NT2/D1 (cell line): ENCODE results near the gene SIDT1.

ENCODE experiments used
- DNase-seq: peaks from one replicate; pipeline ENCODE4 v3.0.0-alpha.2; 2011; ENCODE audit warnings: low read depth, low spot score
- H3K27me3 ChIP-seq: 2 replicates; pipeline ENCODE4 v1.6.0; 2011; ENCODE audit warnings: mild to moderate bottlenecking; ENCODE audit not compliant: insufficient read length, insufficient read depth
- H3K36me3 ChIP-seq: 2 replicates; pipeline ENCODE4 v1.6.1; 2011; ENCODE audit warnings: mild to moderate bottlenecking, low read length, mixed read lengths; ENCODE audit not compliant: insufficient read depth, insufficient read length
- H3K4me1 ChIP-seq: 2 replicates; pipeline ENCODE4 v1.5.1; 2011; ENCODE audit not compliant: insufficient read depth, insufficient read length
- H3K4me3 ChIP-seq: 2 replicates; pipeline ENCODE4 v1.5.1; 2011; ENCODE audit warnings: low read depth; ENCODE audit not compliant: insufficient read length
- H3K9ac ChIP-seq: 2 replicates; pipeline ENCODE4 v1.6.0; 2011; ENCODE audit warnings: low read depth; ENCODE audit not compliant: insufficient read length
- H3K9me3 ChIP-seq: 2 replicates; pipeline ENCODE4 v1.5.1; 2011; ENCODE audit warnings: mild to moderate bottlenecking, low read length; ENCODE audit not compliant: insufficient read depth
- SUZ12 ChIP-seq: IDR thresholded peaks from 2 replicates; pipeline ENCODE4 v1.6.1; 2011; ENCODE audit not compliant: insufficient read length, insufficient read depth; ENCODE audit errors: extremely low read depth
- YY1 ChIP-seq: IDR thresholded peaks from 2 replicates; pipeline ENCODE4 v1.6.1; 2011; ENCODE audit not compliant: insufficient read length, insufficient read depth
- ZNF274 ChIP-seq: IDR thresholded peaks from 2 replicates; pipeline ENCODE4 v1.6.1; 2011; ENCODE audit warnings: mild to moderate bottlenecking, low read depth, low read length

Gene SIDT1

DNA sequence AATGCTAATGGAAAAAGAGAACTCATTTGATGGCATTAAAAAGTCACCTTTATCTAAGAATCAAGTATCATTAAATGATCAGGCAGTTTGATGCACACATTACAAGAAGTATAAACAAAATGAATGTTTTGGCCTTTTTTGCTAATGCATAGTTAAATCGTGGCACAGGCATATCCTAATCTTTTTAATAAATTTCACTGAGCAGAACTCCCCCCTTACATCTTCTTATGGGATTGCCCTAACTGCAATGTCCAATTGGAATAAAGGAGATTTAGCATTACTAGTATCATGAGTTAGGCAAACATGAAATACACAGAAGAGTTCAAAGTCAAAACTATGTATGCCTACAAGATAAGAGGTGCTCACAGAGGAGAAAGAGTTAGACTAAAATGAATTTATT is 131.4 kb downstream of the SIDT1 start:
- H3K4me3 ChIP-seq, result no peak overlapping the region
- H3K9ac ChIP-seq, result no peak overlapping the region
- no peak for DNase-seq
- no peaks in the 10 kb centered on the region for H3K4me1 ChIP-seq
- no peaks in the 10 kb centered on the region for H3K27me3 ChIP-seq
- peaks cover 26% of the 10 kb centered on the region for H3K36me3 ChIP-seq
- H3K9me3 ChIP-seq, result no peaks in the 10 kb centered on the region
- TF ChIP-seq ZNF274 (no peak), YY1 (no peak), SUZ12 (no peak)

DNA sequence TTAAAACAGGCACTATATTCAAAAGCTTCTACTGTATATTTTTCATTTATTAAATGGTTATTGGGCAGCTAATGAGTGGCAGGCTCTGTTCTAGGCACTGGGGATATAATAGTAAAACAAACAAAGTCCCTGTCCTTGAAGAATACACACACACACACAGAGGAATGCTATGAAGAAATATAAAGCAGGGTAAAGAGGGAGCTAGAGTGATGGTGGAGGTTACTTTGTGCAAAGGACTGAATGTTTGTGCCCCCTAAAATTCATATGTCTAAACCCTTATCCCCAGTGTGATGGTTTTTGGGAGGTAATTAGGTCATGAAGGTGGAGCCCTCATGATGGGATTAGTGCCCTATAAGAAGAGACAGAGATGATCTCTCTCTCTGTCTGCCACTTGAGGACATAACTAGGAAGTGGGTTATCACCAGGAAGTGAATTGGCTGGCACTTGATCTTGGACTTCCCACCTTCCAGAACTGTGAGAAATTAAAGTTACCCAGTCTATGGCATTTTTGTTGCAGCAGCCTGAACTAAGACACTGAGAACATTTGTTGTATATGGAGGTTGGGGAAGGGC is 132.3 kb downstream of the SIDT1 start:
- Histone ChIP-seq H3K9ac (no peak overlapping the region), H3K9me3 (no peaks in the 10 kb centered on the region), H3K36me3 (peaks cover 19% of the 10 kb centered on the region), H3K4me1 (no peaks in the 10 kb centered on the region), H3K4me3 (no peak overlapping the region), H3K27me3 (no peaks in the 10 kb centered on the region)
- TF ChIP-seq SUZ12 (no peak), ZNF274 (no peak)
- no peak for DNase-seq

DNA sequence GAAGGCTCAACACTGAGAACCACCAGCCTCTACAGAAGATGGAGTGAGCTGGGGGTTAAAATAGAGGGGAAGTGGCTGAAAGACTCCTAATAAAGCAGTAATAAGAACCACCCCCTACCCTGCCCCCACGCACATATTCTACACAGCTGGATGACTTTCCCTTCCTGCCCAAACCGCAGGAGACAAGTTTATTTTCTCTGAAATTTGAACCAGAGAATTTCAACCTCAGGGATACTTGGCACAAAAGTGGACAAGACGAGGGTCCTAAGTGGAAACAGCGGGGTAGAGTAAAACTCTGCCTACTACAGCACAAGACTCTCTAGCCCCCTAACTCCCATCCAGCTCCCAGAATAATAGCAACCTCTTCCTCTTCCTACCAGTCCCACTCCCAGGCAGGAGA is 135.7 kb downstream of the SIDT1 start:
- Histone ChIP-seq H3K4me3 (no peak overlapping the region), H3K4me1 (no peaks in the 10 kb centered on the region), H3K9me3 (no peaks in the 10 kb centered on the region), H3K9ac (no peak overlapping the region), H3K27me3 (no peaks in the 10 kb centered on the region), H3K36me3 (peaks cover 8% of the 10 kb centered on the region)
- DNase-seq, result no peak
- TF ChIP-seq ZNF274, result no peak
- no peak for TF ChIP-seq YY1
- no peak for TF ChIP-seq SUZ12

DNA sequence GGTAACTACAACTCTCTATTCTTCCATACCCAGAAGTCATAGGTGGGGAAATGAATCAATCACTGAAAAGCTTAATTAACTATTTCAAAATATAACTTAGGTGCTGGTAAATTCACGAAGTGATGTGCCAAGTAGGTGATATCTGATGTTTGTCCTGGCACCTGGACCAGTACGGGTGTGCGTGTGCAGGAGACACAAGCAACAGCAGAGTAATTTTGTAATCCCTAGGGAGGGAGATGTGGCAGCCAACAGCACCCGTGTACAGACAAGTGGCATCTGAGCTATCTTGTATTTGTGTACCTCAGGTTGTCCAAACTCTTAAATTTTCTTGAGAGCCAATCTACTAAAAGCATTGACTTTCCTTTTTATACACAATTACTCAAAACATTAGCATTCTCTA is 141.2 kb downstream of the SIDT1 start:
- H3K9ac ChIP-seq, result no peak overlapping the region
- H3K4me3 ChIP-seq, result no peak overlapping the region
- peaks cover 17% of the 10 kb centered on the region; the same call in 1 of the 2 replicates for H3K9me3 ChIP-seq
- peaks cover 26% of the 10 kb centered on the region for H3K36me3 ChIP-seq
- no peaks in the 10 kb centered on the region for H3K27me3 ChIP-seq
- H3K4me1 ChIP-seq, result no peaks in the 10 kb centered on the region
- TF ChIP-seq SUZ12, result no peak
- no peak for TF ChIP-seq ZNF274
- no peak for TF ChIP-seq YY1
- no peak for DNase-seq

DNA sequence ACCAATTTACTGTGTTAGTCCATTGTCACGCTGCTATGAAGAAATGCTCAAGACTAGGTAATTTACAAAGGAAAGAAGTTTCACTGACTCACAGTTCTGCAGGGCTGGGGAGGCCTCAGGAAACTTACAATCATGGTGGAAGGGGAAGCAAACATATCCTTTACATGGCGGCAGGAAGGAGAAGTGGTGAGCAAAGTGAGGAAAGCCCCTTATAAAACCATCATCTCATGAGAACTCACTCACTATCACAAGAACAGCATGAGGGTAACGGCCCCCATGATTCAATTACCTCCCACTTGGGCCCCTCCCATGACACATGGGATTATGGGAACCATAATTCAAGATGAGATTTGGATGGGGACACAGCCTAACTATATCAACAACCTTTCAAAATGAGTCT is 143.9 kb downstream of the SIDT1 start:
- H3K9me3 ChIP-seq, result peaks cover 35% of the 10 kb centered on the region
- H3K9ac ChIP-seq, result no peak overlapping the region
- H3K4me3 ChIP-seq, result no peak overlapping the region
- H3K27me3 ChIP-seq, result no peaks in the 10 kb centered on the region
- H3K4me1 ChIP-seq, result no peaks in the 10 kb centered on the region
- TF ChIP-seq YY1 (no peak), SUZ12 (no peak), ZNF274 (no peak)
- DNase-seq, result no peak
- peaks cover 26% of the 10 kb centered on the region for H3K36me3 ChIP-seq

- no peaks in the 10 kb centered on the region for H3K4me1 ChIP-seq
- H3K36me3 ChIP-seq, result peaks cover 21% of the 10 kb centered on the region
- no peak overlapping the region for H3K4me3 ChIP-seq
- DNase-seq, result peak; percentile 36
- H3K9me3 ChIP-seq, result peaks cover 35% of the 10 kb centered on the region
- no peak overlapping the region for H3K9ac ChIP-seq
- TF ChIP-seq SUZ12 (no peak), ZNF274 (no peak), YY1 (no peak)
- no peaks in the 10 kb centered on the region for H3K27me3 ChIP-seq
Measured at GRCh38 chr3:113677737-113678136, 145.4 kb downstream of the SIDT1 start.

GRCh38 chr3:113678773-113679172 is 146.4 kb downstream of the SIDT1 start:
- DNase-seq, result no peak
- Histone ChIP-seq H3K36me3 (peaks cover 10% of the 10 kb centered on the region), H3K9me3 (peaks cover 36% of the 10 kb centered on the region), H3K9ac (no peak overlapping the region), H3K27me3 (no peaks in the 10 kb centered on the region), H3K4me3 (no peak overlapping the region), H3K4me1 (no peaks in the 10 kb centered on the region)
- TF ChIP-seq YY1 (no peak), SUZ12 (no peak), ZNF274 (no peak)
